Forelimb muscle (tissue), 1 donor: ENCODE measurements around the gene PGAP3. TPM values are rescaled to one million over a fixed set of nuclear protein-coding genes. Genes with fewer than 3 reads are reported as not detected.
A peak's percentile ranks its signal among the peaks of the same experiment; 100 is the strongest.
"Not testable (repeated sequence)": the region's sequence is repeated elsewhere in the genome, so short reads cannot be mapped to it uniquely, and the experiment has no call there.

Source experiments
- DNase-seq: peaks from one replicate; pipeline ENCODE4 v3.0.0-alpha.2; 2013; ENCODE audit warnings: low read depth
- polyA plus RNA-seq: library from polyadenylated mRNA; unstranded; fragments of 120-200 nt; gene quantifications from one replicate; pipeline ENCODE4 v1.2.1, GENCODE V29; 2013; ENCODE audit not compliant: insufficient read length

The PGAP3 gene
- polyA plus RNA-seq, 1 donor = 19.2 TPM

- no peak for DNase-seq
Measured at GRCh38 chr17:39715375-39716072, 27.7 kb upstream of the PGAP3 start.

GRCh38 chr17:39714234-39714633, 26.4 kb upstream of the PGAP3 start:
- no peak for DNase-seq

GRCh38 chr17:39711851-39712250, 24.0 kb upstream of the PGAP3 start:
- no peak for DNase-seq

- DNase-seq = not testable (repeated sequence)
Measured at GRCh38 chr17:39711071-39711470, 23.2 kb upstream of the PGAP3 start.

- DNase-seq = no peak
Measured at GRCh38 chr17:39709998-39710964, 22.4 kb upstream of the PGAP3 start.

- DNase-seq = no peak
Measured at GRCh38 chr17:39709319-39709997, 21.6 kb upstream of the PGAP3 start.

- DNase-seq = no peak
Measured at GRCh38 chr17:39706921-39707337, 19.1 kb upstream of the PGAP3 start.

- no peak for DNase-seq
Measured at GRCh38 chr17:39706383-39706782, 18.5 kb upstream of the PGAP3 start.

GRCh38 chr17:39705786-39706348, 18.0 kb upstream of the PGAP3 start:
- DNase-seq = no peak

GRCh38 chr17:39704821-39705551, 17.1 kb upstream of the PGAP3 start:
- DNase-seq = no peak

- DNase-seq = no peak
Measured at GRCh38 chr17:39703913-39704312, 16.1 kb upstream of the PGAP3 start.

- DNase-seq = no peak
Measured at GRCh38 chr17:39702901-39703893, 15.3 kb upstream of the PGAP3 start.

- DNase-seq = no peak
Measured at GRCh38 chr17:39701784-39702422, 14.0 kb upstream of the PGAP3 start.

GRCh38 chr17:39701012-39701783, 13.3 kb upstream of the PGAP3 start:
- no peak for DNase-seq

- DNase-seq = peak; percentile 41
Measured at GRCh38 chr17:39700148-39700987, 12.5 kb upstream of the PGAP3 start.

- DNase-seq = peak; percentile 41
Measured at GRCh38 chr17:39699818-39700147, 11.9 kb upstream of the PGAP3 start, which contains the start of gene ERBB2. ERBB2 (plus strand) TSS chr17:39700064; CDS start chr17:39700239, 175 bp downstream.

GRCh38 chr17:39699157-39699817, 11.4 kb upstream of the PGAP3 start:
- DNase-seq = not testable (repeated sequence)
